DMS114 treated with DMSO at 0.1 percent for 48 hours (cell line): ENCODE measurements around the gene MEI1.
A peak's percentile ranks its signal among the peaks of the same experiment; 100 is the strongest.

ENCODE experiments used
- DNase-seq: peaks from one replicate; lab custom pipeline; 2025; ENCODE audit not compliant: unreplicated experiment; lab: John Stamatoyannopoulos, UW

The MEI1 gene

DNA sequence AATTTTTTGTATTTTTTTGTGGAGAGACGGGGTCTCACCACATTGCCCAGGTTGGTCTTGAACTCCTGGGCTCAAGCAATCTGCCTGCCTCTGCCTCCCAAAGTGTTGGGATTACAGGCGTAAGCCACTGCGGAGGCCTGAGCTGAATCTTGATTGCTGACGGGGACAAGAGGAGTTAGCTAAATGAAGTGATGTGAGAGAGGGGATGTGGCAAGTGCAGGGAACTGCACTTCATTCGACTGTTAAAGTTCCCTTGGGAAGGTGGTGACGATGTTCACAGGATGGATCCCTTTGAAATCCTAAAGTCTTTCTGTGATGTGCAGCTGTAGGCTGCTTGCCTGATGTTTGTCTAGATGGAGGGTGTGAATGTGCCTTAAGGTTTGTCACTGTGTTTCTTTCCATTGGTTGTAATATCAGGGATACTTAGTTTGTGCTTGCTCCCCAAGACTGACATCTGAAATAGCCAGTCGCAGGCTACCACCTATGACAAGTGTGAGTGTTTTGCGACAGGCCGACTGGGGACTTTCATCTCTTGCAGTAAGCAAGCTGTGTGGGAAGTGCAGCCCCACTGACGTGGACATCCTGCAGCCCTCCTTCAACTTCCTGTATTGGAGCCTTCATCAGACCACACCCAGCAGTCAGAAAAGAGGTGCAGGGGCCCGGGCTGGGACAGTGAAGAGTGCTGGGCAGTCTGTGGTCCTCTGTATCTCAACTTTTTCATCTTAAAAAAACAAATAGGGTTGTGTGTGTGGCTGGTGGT is 81.6 kb downstream of the MEI1 start:
- DNase-seq, result no peak

- no peak for DNase-seq
Measured at GRCh38 chr22:41781507-41781906, 82.2 kb downstream of the MEI1 start.

GRCh38 chr22:41782316-41782715 is 83.0 kb downstream of the MEI1 start:
- DNase-seq, result no peak

DNA sequence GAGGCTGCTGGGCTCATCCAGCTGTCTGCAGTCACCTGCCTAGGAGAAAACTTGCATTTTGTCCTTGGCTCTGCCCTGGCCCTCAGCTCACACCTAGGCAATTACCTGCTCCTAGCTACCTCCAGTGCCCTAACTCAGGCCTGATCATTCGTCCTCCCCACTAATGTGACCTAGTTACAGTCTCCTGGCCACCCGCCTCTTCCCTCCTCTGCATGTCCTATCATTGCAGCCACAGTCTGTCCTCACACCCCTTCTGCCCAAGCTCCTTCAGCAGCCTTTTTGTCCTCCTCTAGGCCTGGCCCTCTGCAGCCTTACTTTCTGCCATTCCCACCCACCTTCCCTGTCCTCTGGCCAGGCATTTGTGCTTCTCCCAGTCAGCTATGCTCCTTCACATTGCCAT is 83.4 kb downstream of the MEI1 start:
- DNase-seq, result no peak

DNA sequence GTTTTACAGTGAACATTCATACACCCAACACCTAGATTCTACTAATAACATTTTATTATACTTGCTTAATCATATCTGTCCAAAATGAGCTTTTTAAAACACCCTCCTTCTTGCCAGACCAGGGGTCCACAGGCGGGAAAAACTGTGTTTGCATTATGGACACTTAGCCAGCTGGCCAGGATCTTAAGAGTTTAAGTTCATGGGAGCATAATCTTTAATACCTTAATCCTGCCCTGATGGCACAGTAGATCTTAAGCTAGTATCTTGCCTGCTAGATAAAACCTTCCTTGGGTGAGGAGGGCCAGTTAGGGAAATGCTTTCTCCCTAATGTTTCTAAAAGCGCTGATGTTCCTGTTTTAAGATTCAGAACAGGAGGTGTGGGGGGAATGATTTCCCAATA is 88.0 kb downstream of the MEI1 start:
- DNase-seq, result no peak

DNA sequence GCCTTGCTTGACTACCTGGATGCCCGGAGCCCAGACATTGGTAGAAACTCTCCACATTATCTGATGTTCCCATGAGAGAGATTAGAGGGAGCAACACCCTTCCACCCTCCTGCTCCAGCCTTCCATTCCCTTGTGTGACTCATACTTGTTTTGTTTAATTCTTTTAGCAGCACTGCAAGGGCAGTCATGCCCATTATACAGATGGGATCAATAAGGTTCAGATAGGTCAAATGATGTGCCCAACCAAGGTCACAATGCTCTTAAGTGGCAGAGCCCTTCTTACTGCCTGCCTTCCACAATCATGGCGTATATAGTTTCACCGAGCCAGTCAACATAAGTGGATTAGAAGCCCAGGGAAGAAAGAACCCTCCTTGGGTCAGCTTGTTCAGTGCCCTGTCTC is 94.6 kb downstream of the MEI1 start:
- DNase-seq, result no peak

- no peak for DNase-seq
Measured at GRCh38 chr22:41798736-41799135, 99.4 kb downstream of the MEI1 start.

GRCh38 chr22:41799486-41800347 is 100.4 kb downstream of the MEI1 start:
- DNase-seq, result peak; percentile 16

- DNase-seq, result peak; percentile 79
Measured at GRCh38 chr22:41800348-41801146, 101.2 kb downstream of the MEI1 start, which contains the start of gene CCDC134. Gene CCDC134 (plus strand): TSS chr22:41800679. CDS start chr22:41808891, 8,212 bp downstream.

GRCh38 chr22:41801147-41801819 is 102.0 kb downstream of the MEI1 start:
- DNase-seq, result no peak

GRCh38 chr22:41801886-41802285 is 102.6 kb downstream of the MEI1 start:
- no peak for DNase-seq

DNA sequence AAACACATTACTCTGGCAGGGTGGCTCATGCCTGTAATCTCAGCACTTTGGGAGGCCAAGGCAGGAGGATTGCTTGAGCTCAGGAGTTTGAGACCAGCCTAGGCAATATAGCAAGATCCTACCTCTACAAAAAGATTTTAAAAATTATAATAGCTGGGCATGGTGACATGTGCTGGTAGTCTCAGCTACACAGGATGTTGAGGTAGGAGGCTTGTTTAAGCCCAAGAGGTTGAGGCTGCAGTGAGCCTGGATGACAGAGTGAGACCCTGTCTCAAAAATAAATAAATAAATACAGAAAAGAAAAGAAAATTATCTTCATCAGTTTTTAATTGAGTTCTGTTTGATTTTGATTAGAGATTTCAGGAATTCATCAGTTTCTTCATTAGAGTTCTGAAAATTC is 106.3 kb downstream of the MEI1 start:
- no peak for DNase-seq

DNA sequence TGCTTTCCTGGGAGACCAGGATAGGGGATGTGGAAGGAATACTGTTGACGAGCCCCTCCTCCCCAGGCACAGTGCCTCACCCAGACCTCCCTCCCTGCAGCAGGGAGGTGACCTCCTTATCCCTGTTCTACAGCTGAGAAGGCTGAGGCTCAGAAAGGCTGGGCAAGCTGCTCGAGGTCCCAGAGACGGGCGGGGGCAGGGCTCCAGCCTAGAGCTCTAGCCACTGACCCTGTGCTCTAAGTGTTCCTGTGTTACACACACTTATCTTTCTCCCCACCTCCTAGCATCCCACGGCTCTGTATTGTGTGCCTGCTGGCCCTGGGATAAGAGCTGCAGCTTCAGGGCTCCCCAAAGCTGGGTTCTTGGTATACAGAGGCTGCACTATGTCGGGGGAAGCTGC is 109.1 kb downstream of the MEI1 start:
- no peak for DNase-seq

DNA sequence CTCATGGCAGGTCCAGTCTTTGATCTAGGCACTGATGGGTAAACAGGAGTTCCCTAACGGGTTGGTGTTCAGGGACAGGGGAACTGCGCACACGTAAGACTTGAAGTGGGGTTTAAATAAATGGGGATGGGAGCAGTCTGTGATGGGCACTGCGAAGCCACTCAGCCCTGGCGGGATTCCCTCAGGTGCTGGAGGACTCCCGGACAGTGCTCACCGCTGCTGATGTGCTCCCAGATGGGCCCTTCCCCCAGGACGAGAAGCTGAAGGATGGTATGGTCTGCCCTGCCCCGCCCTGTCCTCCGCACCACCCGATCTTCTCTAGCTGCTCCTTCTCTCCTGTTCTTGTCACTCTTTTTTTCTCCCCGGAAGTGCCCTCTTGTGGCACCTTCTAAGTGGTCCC is 110.7 kb downstream of the MEI1 start:
- no peak for DNase-seq

- no peak for DNase-seq
Measured at GRCh38 chr22:41812805-41813545, 113.7 kb downstream of the MEI1 start.

DNA sequence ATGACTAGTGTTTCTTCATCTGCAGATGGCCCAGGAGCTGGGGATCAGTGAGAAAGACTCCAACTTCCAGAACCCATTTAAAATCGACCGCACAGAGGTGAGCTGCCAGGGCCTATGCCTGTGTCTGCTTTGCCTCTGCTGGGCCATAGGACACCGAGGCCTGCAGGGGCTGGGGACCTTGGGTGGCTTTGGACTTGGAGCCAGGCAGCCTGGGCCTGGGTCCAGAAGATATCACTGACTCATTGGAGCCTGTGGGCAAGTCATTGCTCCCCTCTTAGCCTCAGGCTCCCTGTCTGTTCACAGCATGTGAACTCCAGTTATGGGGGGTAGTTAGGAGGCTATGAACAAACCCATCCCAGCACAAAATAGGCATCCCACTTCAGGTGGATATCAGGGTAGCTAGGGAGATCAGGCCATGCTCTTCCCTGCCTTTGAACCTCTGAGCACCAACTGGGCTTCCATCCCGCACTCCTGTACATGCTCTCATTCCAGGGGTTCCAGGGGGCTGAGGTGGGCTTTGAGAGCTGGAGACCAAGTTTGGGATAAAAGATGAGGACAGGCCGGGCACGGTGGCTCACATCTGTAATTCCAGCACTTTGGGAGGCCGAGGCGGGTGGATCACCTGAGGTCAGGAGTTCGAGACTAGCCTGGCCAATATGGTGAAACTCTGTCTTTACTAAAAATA is 114.6 kb downstream of the MEI1 start:
- DNase-seq, result no peak

- no peak for DNase-seq
Measured at GRCh38 chr22:41815716-41816115, 116.4 kb downstream of the MEI1 start.

DNA sequence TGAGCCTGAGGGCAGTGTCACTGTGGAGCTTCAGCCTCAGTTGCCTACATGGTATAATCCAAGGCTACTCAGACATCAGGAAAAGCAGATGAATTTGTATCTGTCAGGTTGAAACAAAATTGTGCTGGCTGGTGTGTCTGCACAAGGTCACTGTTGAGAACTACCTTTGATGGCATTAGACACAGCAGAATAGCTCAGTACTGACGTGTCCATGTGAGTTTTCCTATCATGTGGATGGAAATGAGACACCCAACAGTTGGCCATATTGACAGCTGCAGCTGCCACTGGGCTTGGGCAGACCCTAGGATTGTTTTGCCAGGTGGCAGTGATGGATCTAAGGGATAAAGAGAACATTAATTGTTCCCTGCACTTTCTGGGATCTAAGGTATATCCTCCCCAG is 116.9 kb downstream of the MEI1 start:
- DNase-seq, result no peak

DNA sequence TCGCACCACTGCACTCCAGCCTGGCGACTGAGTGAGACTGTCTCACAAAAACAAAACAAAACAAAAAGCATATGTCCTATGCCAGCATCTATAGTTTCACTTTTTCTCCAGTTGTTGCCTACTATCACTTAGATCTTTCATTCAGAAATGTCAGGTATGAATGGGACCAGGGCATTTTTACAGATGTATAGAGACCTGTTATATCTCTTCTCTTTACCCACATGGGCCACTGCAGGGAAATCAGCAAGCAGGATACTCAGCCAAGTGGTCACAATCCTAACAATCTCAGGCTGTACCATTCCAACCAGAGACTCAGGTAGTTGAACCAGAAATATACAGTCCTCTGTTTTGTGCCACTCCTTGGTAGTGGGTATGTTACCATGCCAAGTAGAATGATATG is 117.6 kb downstream of the MEI1 start:
- DNase-seq, result no peak

- no peak for DNase-seq
Measured at GRCh38 chr22:41818011-41818410, 118.7 kb downstream of the MEI1 start.
